Stimulated activated naive CD8-positive, alpha-beta T cell treated with anti-CD3 and anti-CD28 coated beads, Interleukin-15, amount 100 ng/mL, for 72 hours (primary cell): ENCODE data around the gene CCDC92B.

Experiments used
- ATAC-seq: fragments of 150-1000 bp; cut with Tn5 transposase; 2 replicates; pipeline ENCODE4 v1.10.0; 2021; ENCODE audit warnings: mild to moderate bottlenecking, moderate library complexity
- DNase-seq, 2 donors: peaks; one replicate each; pipeline ENCODE4 v3.0.0; 2021 to 2022
- H3K27ac Mint-ChIP-seq, 2 donors: one replicate each; pipeline ENCODE4 v1.8.0; 2022; ENCODE audit warnings: mild to moderate bottlenecking in 2 of 2, mixed read lengths in 2 of 2, moderate library complexity in 2 of 2
- H3K27me3 Mint-ChIP-seq: one replicate; pipeline ENCODE4 v1.8.0; 2022; ENCODE audit warnings: mixed read lengths
- H3K4me1 Mint-ChIP-seq: one replicate; pipeline ENCODE4 v1.8.0; 2022; ENCODE audit warnings: mild to moderate bottlenecking, mixed read lengths
- H3K4me3 Mint-ChIP-seq, 2 donors: one replicate each; pipeline ENCODE4 v1.8.0; 2022; ENCODE audit warnings: mild to moderate bottlenecking in 2 of 2, mixed read lengths in 2 of 2, moderate library complexity in 1 of 2
- H3K9me3 Mint-ChIP-seq, 2 donors: one replicate each; pipeline ENCODE4 v1.8.0; 2022; ENCODE audit warnings: mixed read lengths in 2 of 2

Gene CCDC92B

DNA sequence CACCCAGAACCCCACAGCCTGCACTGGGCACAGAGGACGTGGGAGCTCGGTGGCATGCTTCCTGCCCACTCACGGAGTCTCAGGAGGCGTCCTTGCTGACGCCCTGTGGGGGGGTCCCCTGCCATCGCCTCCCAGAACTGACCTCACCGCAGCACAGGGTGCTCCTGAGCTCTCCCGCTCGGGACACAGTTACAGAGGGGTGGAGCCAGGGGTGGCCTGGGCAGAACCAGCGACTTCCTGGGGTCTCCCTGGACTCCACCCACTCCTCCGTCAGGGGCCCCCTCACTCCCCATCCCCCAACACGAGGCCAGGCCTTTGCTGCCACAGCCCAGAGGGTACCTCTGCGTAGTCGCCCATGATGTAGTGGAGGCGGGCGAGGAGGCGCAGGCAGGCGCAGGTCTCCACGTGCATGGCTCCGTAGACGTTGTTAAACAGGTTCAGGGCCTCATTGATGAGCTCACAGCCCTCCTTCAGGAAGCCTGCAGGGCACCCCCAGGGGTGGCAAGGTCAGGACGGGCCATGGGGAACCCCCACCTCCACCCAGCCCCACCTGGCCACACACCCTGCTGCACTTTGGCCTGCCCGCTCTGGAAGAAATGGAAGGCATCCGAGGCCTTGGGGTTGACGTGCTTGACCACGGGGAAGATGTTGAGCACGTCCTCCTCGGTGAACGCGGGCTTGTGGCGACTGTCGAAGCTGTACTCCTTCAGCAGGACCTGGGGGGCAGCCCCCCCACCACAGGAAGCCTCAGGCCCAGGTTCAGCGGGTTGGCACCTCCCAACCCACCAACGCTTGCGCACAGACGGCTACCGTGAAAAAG lies 55.7 kb downstream of the CCDC92B start:
- Mint-ChIP-seq H3K27ac (no peak overlapping the region), H3K27me3 (no peaks in the 10 kb centered on the region), H3K4me3 (no peak overlapping the region), H3K9me3 (no peaks in the 10 kb centered on the region), H3K4me1 (peaks cover 6% of the 10 kb centered on the region)
- DNase-seq (peak in 1 of 2 donors; percentile 10), ATAC-seq (no peak)

DNA sequence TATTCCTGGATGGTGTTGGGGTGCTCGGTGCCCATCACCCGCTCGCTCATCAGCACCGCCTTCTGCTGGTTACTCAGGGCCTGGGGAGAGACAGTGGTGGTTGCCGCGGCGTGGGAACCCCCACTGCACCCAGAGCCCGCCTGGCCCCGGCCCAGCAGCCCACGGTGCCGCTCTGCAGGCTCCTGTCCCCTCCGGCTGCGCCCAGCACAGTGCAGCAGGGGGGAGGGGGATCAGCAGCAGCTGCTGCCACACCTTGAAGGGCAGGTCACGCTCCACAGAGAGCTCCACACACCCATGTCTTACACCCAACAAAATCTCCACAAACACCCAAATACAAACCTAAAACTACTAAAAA lies 56.7 kb downstream of the CCDC92B start:
- no peak overlapping the region for H3K4me3 Mint-ChIP-seq
- H3K27ac Mint-ChIP-seq = no peak overlapping the region
- no peak for DNase-seq
- peaks cover 8% of the 10 kb centered on the region for H3K4me1 Mint-ChIP-seq
- no peaks in the 10 kb centered on the region for H3K9me3 Mint-ChIP-seq
- no peaks in the 10 kb centered on the region for H3K27me3 Mint-ChIP-seq
- ATAC-seq = no peak

DNA sequence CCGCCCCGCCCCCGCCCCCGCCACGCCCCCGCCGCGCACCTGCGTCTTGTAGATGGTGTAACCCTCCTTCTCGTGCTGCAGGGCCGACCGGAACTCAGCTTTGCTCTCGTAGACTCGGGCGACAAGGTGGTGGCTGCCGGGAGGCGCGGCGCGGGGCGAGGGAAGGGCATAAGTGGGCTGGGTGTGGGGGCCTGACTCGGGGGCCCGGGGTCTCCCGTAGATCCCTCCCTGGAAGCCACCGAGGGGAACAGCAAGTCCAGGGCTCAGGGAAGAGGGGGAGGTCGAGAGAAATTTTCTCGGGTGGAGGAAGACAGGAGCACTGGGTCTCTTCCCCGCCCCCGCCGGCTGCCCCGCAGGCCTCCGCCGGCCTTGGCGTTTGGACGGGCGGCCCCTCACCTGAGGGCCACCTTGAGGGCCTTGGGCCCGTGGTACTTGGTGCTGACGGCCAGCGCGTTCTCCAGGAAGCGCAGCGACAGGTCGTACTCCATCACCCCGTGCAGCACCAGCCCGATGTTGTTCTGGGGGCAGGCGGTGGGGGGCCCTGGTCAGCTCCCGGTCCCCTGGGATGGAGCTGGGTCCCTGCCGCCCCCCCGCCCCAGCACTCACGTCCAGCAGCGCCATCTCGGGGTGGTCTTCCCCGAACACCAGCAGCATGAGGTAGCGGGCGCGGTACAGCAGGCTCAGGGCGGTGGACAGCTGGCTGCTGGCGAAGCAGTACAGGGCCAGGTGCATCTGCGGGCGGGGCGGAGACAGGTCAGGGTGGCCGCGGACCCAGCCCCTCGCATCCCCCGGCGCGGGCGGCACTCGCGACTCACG lies 57.3 kb downstream of the CCDC92B start:
- no peak overlapping the region for H3K4me3 Mint-ChIP-seq
- peak in 1 of 2 donors; percentile 9 for DNase-seq
- no peaks in the 10 kb centered on the region for H3K9me3 Mint-ChIP-seq
- no peaks in the 10 kb centered on the region for H3K27me3 Mint-ChIP-seq
- no peak overlapping the region for H3K27ac Mint-ChIP-seq
- H3K4me1 Mint-ChIP-seq = peaks cover 14% of the 10 kb centered on the region
- ATAC-seq = peak; percentile 16

DNA sequence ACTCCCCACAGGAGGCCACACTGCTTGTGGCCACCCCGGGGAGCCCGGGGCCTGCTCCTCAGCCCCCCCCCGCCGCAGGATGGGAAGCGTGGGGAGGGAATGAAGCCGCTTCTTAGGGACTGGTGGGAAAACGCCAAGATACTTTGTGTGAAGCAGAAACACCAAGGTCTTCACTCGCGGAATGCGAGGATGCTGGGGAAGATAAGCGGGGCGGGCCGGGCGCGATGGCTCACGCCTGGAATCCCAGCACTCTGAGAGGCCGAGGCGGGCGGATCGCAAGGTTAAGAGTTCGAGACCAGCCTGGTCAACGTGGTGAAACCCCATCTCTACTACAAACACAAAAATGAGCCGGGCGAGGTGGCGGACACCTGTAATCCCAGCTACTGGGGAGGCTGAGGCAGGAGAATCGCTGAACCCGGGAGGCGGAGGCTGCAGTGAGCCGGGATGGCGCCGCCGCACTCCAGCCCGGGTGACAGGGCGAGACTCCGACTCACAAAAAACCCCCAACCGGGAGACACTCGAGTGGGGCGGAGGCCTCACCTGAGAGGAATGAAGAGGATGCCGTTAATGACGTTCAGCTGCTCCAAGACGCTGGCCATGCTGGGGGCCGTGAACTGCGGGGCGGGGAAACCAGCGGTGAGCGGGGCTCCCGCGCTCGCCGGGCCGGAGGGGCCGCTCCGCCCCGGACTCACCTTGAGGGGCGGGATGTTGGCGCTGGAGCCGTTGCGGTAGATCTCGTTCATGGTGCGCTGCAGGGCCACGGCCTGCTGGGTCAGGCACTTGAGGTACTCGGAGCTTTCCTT lies 58.2 kb downstream of the CCDC92B start:
- Mint-ChIP-seq H3K27ac (no peak overlapping the region), H3K4me1 (peaks cover 17% of the 10 kb centered on the region), H3K4me3 (no peak overlapping the region), H3K9me3 (no peaks in the 10 kb centered on the region), H3K27me3 (no peaks in the 10 kb centered on the region)
- DNase-seq (peak in 1 of 2 donors; percentile 7), ATAC-seq (no peak)

DNA sequence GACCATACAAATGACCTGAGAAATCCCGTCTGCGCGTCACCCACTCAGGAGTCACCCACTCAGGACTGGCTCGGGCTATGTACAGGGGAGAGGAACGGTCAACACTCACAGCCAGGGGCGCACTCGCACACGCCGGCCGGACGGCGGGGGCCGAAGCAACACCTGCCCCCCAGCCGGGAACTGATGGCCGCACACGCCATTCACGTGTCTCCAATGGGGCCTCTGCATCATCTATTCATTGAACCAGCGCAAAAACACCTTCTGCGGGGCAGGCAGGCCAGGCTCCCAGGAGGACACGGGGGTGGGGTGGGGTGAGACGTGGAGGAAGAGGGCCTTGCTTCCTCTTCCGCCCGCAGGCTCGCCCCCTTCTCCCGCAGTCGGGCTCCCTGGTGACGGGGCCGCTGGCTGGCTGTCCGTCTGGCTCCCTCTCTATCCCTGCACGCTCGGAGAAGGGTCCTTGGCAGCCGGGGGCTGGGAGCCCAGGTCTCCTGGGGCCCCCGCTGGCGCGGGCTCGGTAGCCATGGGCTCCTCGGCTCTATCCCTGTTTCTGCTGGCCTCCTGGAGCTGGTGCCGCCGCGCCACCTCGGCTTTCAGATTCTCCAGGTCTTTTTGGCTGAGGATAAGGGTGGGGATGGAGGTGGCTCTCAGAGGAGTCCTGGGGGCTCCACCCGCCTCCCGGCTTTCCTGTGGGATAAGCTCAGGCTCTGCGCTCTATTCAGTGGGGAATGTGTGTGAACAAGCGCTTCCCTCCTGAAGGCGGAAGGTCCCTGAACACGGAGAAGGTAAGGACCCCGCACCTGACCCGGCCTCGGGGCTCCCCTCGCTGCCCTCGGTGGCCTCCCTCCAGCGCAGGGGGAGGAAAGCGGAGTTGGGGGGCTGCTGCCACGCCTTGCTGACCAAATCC lies 59.0 kb downstream of the CCDC92B start:
- no peak overlapping the region for H3K4me3 Mint-ChIP-seq
- no peak for DNase-seq
- no peak for ATAC-seq
- H3K9me3 Mint-ChIP-seq = no peaks in the 10 kb centered on the region
- H3K27me3 Mint-ChIP-seq = no peaks in the 10 kb centered on the region
- H3K4me1 Mint-ChIP-seq = peaks cover 17% of the 10 kb centered on the region
- H3K27ac Mint-ChIP-seq = peak overlapping the region in 1 of 2 donors; percentile 74

DNA sequence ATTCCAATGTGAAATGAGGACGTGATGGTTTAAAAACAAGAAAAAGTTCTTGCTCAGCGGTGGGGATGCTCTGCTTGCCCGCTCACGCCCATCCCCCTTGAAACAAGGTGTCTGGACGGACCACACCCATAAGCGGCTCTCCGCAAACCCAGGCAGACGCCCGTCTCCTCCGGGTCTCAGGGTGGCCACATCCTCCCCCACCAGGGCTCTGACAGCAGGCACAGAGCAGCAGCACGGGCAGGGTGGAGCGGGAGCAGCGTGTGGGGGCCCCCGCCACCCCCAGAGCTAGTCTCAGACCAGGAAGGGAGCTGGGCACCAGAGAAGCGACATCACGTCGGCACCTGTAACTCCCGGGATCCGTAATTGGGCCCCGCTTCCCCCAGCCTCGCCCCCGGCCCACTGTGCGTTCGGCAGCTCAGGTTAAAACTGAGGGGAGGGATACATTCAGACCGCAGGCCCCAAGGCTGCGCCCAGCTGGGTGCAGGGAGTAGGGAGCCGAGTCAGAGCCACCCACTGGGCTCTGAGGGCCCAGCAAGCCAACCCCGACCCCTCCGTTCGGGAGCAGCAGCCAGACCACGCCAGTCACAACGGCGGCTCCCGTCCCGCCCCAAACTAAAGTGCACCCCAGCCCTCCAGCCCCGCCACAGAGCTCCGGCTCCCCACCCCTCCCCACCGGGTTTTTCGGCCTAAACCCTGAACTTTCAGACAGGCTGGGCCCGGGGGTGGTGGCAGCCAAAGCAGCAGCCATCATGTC lies 59.9 kb downstream of the CCDC92B start:
- Mint-ChIP-seq H3K27ac (peak overlapping the region in 1 of 2 donors; percentile 76), H3K9me3 (no peaks in the 10 kb centered on the region), H3K4me3 (peak overlapping the region in 1 of 2 donors; percentile 10), H3K27me3 (no peaks in the 10 kb centered on the region), H3K4me1 (peaks cover 17% of the 10 kb centered on the region)
- ATAC-seq (no peak), DNase-seq (no peak)

DNA sequence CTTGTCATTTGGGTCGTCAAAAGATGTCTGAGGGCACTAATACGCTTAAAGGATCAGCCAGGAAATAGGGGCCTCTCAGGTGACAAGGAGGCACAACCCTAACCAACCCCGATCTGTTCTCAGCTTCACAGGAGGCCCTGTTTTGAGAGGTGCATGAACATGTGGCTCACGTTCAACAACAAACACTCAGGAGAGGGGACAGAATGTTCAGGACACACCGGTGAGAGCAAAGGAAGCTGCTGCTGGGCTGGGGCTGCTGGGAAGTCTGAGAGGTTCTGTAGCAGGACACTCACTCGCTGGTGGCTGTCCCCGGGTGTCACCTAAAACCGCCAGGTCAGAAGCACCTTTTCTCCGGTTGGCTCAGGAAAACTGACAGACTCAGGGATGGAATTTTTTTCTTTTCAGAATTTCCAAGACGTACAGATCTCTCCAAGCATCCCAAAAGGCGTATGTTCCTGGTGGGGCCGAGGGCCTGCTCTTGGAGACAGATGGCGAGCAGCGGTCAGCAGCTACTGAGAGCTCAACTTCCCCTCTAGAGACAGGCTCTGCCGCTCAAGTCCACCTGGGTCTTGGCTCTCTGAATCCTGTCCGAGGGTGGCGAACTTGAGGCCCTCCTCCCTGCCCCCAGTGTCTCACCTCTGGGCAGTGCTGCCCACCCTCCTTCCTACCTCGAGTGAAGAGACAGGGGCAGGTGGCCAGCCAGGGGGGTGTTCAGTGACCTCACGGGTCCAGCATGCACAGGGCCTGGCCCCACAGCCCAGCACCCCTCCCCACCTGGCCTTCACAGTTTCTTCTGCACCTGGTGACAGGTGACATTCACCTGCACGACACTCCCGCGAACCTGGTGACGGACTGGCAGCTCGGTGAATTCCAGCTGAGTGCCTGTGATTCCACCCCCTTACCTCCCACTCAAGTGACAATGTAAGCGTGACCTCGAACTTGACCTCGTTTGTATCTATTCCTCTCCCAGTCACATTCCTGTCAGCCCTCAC lies 60.8 kb downstream of the CCDC92B start:
- peak overlapping the region in 1 of 2 donors; percentile 10 for H3K4me3 Mint-ChIP-seq

DNA sequence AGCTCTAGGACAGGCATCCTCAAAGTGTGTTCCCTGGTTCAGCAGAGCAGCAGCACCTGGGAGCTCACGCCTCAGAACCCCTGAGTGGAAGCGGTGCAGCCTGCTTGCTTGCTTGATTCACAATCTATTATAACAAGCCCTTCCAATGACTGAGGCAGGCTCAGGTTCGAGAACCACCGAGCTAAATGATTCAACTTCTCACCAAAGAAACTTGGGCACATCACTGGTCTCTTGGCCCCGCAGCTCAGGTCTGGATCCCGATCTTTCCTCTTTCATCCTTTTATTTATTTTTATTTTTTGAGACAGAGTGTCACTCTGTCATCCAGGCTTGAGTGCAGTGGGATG lies 62.4 kb downstream of the CCDC92B start:
- no peak for ATAC-seq
- Mint-ChIP-seq H3K27ac (peak overlapping the region in 1 of 2 donors; percentile 93), H3K4me3 (no peak overlapping the region)

More for the DNA sequence above, 60.8 kb downstream of the CCDC92B start:
- ATAC-seq (peak; percentile 16), DNase-seq (no peak)
- H3K27ac Mint-ChIP-seq = peak overlapping the region; percentile 19 to 59
- no peaks in the 10 kb centered on the region for H3K9me3 Mint-ChIP-seq
- no peaks in the 10 kb centered on the region for H3K27me3 Mint-ChIP-seq
- peaks cover 17% of the 10 kb centered on the region for H3K4me1 Mint-ChIP-seq

DNA sequence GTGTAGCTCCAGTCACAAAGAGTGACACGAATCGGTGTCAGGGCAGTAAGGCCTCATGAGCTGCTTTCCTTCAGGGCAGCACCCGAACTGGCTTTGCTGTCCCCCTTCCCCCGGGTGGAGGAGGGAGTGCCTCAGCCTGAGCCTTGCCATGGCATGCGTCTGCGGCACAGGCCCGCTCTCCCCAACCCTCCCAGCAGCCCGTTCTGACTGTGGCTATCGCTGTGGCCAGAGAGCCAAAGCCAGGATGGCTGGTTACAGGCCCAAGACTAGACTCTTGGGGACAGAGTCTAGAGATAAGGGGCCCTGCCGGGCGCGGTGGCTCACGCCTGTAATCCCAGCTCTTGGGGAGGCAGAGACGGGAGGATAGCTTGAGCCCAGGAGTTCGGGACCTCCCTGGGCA lies 63.8 kb downstream of the CCDC92B start:
- no peak for ATAC-seq
- no peak for DNase-seq
- no peaks in the 10 kb centered on the region for H3K9me3 Mint-ChIP-seq
- no peaks in the 10 kb centered on the region for H3K27me3 Mint-ChIP-seq
- H3K4me1 Mint-ChIP-seq = peaks cover 17% of the 10 kb centered on the region
- peak overlapping the region in 1 of 2 donors; percentile 74 for H3K27ac Mint-ChIP-seq
- no peak overlapping the region for H3K4me3 Mint-ChIP-seq

More for the DNA sequence above, 62.4 kb downstream of the CCDC92B start:
- peaks cover 17% of the 10 kb centered on the region for H3K4me1 Mint-ChIP-seq
- H3K27me3 Mint-ChIP-seq = no peaks in the 10 kb centered on the region
- DNase-seq = no peak
- no peaks in the 10 kb centered on the region for H3K9me3 Mint-ChIP-seq

DNA sequence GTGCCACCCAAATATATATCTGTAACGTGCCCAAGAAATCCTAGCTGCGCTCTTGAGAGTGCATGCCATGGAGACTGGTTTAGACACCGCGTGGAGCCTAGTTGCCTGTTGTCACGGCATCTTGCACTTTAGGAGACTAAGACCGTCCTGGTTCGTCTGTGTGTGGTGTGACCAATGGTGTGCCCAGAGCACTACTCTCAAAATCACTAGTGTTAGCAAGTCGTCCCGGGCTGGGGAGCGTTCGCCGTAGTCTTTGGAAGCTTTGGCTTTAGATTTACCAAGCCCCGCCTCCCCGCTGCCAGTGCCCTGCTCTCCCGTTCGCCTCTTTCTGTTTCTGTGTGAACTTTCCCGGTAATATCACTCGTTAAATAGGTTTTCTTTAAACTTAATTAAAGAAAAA lies 64.9 kb downstream of the CCDC92B start:
- no peaks in the 10 kb centered on the region for H3K27me3 Mint-ChIP-seq
- H3K4me1 Mint-ChIP-seq = peaks cover 17% of the 10 kb centered on the region
- H3K27ac Mint-ChIP-seq = no peak overlapping the region
- H3K9me3 Mint-ChIP-seq = no peaks in the 10 kb centered on the region
- no peak overlapping the region for H3K4me3 Mint-ChIP-seq
- no peak for DNase-seq
- ATAC-seq = no peak

DNA sequence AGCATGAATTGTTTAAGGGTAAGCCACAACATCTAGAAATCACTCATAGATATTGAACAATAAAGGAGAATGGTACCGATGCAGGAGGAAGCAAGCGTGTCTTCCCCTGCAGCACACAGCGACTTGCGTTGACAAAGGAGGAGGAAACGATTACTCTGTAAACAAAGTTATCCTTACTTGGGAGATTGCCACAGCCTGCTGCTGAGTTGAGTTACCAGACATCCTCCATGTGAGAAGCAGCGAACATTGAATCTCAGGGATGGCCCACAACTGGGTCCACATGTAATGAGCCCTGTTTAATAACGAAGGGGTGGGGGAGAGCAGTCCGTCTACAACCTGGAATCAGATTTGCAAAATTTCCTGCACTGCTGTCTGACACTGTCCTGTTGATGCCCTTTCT lies 65.5 kb downstream of the CCDC92B start:
- Mint-ChIP-seq H3K4me3 (no peak overlapping the region), H3K27ac (peak overlapping the region in 1 of 2 donors; percentile 54)

DNA sequence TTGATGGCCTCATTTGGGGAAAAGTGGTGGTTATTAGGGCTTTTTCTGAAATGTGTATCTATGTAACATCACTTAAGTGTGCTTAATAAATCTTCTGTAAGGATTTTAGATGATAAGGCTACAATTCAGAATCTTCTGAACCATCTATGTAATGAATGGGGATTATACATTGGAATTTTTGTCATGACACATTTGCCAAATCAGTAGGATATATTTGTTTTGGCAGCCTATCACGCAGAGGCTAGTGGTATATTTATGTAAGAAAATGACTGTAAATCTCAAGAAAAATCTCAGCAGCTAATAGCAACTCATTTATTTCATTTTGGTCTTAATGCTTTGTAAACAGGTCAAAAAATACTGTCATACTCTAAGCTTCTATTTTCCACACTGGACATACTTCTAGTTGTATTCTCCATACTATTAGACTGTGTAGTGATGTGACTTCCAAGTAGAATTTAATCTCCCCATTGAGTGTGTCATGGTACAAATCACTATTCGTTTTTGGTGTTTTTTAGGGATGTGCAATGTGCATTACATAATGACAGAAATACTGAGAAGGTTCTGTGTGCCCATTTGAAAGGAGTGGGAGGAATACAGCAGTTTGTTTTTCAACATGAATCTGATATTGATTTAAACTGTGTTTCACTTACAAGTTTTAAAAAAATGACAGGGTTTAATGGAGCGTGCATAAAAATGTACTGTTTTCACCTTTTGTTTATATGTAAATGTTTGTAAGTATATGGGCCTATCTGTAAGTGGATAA lies 67.1 kb downstream of the CCDC92B start:
- Mint-ChIP-seq H3K27me3 (no peaks in the 10 kb centered on the region), H3K4me3 (no peak overlapping the region), H3K4me1 (peaks cover 5% of the 10 kb centered on the region), H3K27ac (no peak overlapping the region), H3K9me3 (no peaks in the 10 kb centered on the region)
- ATAC-seq (no peak), DNase-seq (no peak)

More for the DNA sequence above, 65.5 kb downstream of the CCDC92B start:
- H3K9me3 Mint-ChIP-seq = no peaks in the 10 kb centered on the region
- DNase-seq (no peak), ATAC-seq (no peak)
- H3K4me1 Mint-ChIP-seq = peaks cover 11% of the 10 kb centered on the region
- no peaks in the 10 kb centered on the region for H3K27me3 Mint-ChIP-seq

DNA sequence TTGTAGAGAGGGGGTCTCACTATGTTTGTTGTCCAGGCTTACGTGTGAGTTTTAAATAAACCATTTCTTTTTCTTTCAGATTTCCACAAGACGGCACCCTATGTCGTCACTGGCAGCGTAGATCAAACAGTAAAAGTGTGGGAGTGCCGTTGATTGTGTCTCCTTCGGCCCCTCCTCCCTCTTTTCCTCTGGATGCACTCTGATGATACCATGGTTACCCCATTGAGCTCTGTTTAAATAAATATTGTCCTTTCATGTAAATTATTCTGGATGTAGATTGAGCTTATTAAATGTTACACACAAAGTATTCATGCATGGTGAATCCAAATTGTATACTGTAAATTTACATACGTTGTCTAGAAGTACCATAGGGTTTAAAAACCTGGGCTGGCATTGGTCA lies 67.8 kb downstream of the CCDC92B start:
- ATAC-seq (no peak), DNase-seq (no peak)
- H3K27me3 Mint-ChIP-seq = no peaks in the 10 kb centered on the region
- H3K27ac Mint-ChIP-seq = peak overlapping the region in 1 of 2 donors; percentile 67
- no peak overlapping the region for H3K4me3 Mint-ChIP-seq
- no peaks in the 10 kb centered on the region for H3K9me3 Mint-ChIP-seq
- H3K4me1 Mint-ChIP-seq = no peaks in the 10 kb centered on the region
